Activated gamma-delta T cell (primary cell): ENCODE results near the gene ANXA6.

ENCODE experiments used
- DNase-seq: peaks from one replicate; lab custom pipeline; 2025; lab: John Stamatoyannopoulos, UW

The ANXA6 gene

GRCh38 chr5:151128817-151129216 is 28.8 kb downstream of the ANXA6 start:
- DNase-seq, result no peak

- DNase-seq, result no peak
These were observed 29.7 kb downstream of the ANXA6 start for GRCh38 chr5:151127926-151128325.

- peak; percentile 21 for DNase-seq
These were observed 31.4 kb downstream of the ANXA6 start for GRCh38 chr5:151126199-151126645.

DNA sequence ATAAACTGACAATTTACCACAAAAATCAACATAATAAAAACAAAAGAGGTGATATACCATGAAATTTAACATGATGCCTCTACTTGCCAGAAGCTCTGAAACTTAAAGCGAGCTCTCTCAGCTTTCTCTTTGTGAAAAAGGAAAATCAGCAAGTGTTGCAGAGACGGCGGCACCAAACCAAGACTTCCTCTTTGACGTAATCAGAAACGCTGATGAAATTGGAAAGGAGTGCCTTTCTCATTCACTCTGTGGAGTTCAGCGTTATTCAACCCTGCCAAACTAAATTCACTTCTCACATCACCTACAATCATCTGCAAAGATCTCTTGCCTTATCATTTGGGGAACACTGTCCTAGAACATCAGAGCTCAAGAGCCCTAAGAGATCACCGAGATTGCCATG is 32.2 kb downstream of the ANXA6 start:
- DNase-seq, result no peak

DNA sequence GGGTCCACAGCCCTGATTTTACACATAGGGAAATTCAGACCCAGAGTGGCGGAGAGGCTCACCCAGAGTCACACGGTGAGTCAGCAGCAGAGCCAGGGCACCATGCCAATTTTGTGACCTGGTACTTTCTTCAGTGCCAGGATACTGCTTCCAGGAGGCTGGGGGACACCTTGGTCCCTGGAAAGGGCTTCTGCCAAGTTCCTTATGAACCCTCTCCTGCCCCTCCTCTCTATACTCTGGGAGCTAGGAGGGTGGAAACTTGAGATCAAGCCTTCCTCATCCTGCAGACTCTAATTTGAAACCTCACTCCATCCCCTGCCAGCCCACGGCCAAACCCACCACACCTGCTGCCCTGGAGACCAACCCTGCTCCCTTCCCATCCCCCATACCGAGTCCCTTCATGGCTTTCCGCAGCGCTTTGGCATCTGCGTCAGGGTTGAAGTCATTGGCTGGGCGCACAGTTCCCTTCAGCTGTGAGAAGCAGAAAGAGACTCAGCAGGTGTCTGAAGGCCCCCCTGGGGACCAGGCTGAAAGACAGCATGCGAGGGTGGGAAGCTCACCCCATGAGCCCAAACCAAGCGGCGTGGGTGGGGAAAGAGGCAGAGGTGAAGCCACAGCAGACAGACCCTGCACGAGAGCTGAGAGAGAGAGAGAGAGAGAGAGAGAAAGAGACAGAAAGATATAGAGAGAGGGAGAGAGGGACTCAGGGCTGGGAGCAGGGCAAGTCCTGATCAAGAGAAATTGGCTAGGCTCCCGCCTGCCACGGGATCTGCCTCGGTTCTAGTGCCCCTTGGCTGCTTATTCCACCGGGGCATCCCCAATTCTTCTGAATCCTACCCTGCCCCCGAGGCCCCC is 33.5 kb downstream of the ANXA6 start:
- DNase-seq, result no peak

GRCh38 chr5:151122828-151123227 is 34.8 kb downstream of the ANXA6 start:
- DNase-seq, result no peak

DNA sequence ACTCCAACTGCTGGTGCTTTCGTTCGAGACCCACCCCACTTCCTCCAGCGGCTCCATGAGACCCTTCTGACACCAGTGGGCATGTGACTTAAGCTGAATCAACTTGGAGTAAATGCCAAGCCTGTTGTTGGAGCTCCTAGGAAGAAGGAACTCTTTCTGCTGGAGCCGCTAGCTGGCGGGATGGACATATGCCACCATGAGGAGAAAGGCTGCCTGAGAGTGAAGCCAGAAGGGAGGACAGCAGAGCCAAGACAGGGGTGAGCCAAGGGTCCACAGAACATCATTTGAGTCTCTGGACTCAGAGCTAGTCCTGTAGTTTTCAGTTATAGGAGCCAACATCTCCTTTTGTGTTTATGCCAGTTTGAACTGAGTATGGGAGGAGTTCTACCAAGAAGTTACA is 35.9 kb downstream of the ANXA6 start:
- no peak for DNase-seq

DNA sequence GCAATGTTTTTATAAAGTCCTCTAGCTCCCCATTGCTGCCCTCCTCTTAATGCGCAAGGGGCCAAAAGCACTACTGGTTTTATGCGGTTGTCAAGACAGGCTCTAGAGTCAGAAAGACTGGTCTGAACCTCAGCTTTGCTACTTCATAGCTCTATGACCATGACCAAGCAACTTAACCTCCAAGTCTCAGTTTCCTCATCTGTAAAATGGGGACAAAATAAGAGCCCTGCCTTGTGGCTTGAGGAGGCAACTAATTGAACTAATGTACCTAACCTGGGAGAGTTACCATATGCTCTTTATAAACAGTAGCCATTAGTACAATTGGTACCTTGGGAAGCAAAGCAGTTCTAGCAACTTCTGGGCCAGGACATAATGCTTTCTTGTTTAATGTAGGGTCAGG is 36.5 kb downstream of the ANXA6 start:
- no peak for DNase-seq

GRCh38 chr5:151118913-151119575 is 38.5 kb downstream of the ANXA6 start:
- no peak for DNase-seq

DNA sequence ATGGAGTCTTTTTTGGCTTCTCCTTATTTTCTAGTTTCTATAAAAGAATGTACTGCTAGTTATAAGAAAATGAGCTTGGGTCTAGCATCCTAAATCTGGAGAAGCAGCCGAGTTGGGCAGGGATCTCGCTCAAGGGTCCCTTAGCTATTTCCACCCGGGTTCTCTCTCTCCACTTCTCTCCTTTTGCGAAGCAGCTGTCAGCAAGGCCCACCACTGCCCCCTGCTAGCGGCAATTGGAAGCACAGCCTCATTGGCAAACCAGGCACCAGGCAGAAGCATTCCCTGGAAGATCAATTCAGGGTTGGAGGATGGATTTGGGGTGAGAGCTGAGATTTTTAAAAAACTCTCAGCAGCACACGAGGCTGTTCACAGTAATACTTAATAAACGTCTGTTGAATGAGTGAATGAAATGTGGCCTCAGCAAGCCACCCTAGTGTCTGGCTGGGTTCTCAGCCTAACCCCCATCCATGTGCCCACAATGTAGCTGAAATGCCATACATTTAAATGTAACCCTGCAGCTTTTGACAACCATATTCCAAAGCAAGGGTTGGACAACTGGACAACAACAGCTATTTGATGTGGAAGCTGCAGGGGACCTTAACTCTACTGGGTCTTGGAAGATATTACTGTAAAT is 42.2 kb downstream of the ANXA6 start:
- peak; percentile 12 for DNase-seq

- no peak for DNase-seq
These were observed 43.9 kb downstream of the ANXA6 start for GRCh38 chr5:151113651-151114050.

- no peak for DNase-seq
These were observed 46.6 kb downstream of the ANXA6 start for GRCh38 chr5:151110992-151111391.

DNA sequence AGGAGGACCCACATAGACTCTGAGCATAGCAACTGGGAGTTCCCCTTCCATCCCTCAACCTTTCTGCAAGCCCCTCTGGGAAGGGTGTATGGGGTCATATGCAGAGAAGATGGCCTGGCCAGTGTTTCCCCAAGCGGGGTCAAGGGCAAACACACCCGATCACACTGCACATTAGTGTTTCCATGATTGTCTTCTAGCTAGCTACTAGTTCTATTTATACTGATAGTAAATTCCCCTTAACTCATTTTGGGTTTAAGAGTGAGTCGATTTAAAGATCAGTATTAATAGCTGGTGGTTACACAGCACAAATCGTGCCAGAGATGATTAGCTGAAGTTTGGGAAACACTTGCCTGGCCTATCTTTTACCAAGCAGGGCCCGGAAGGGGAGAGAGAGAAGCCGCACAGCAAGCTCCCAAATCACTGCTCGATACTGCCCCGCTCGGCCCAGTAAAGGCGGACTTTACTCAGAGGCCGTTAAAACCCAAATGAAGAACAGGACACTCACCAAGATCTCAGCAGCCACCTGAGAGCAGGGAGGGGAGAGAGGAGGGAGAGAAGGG is 47.4 kb downstream of the ANXA6 start:
- DNase-seq, result no peak

- DNase-seq, result no peak
These were observed 49.0 kb downstream of the ANXA6 start for GRCh38 chr5:151108566-151108965.

- DNase-seq, result no peak
These were observed 49.6 kb downstream of the ANXA6 start for GRCh38 chr5:151107738-151108520.

- no peak for DNase-seq
These were observed 50.5 kb downstream of the ANXA6 start for GRCh38 chr5:151107084-151107483.

DNA sequence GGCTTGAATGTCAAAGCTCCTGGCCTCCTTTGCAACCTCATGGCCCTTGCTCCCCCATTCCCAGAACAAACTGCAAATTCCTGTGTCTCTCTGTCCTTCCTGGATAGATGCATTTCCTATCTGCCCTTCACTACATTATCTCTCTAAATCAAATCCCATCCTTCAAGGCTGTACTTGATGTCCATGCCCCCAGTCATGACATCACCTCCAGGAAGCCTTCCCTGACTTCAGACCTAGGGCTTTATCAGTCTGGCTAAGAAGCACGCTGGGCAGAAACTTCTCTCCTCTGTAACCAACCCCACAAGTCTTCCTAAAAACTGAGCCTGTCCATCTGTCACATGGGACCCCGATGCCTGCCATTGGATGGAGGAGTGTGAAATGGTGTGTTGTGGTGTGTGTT is 51.1 kb downstream of the ANXA6 start:
- DNase-seq, result no peak

GRCh38 chr5:151106043-151106442 is 51.5 kb downstream of the ANXA6 start:
- no peak for DNase-seq

GRCh38 chr5:151105561-151105960 is 52.0 kb downstream of the ANXA6 start:
- no peak for DNase-seq

- no peak for DNase-seq
These were observed 52.8 kb downstream of the ANXA6 start for GRCh38 chr5:151104795-151105194.

DNA sequence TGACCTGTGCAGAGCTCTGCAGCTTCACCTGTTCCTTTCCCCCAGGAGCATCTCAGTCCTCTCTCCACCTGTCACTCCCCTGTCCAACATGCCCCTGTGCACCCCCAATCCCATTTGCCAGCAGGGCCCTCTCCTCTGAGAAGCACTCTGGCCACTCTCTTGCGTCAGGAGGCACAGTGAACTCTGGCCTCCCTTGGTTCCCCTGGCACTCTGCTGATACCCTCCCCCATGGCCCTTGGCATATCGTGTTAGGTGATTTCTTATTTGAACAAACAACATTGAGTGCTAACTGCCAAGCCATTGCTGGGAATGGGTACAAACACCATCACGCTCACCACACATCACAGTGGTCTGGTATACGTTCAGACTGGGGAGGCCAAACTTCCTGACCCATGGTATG is 55.8 kb downstream of the ANXA6 start:
- no peak for DNase-seq

GRCh38 chr5:151101151-151101550 is 56.4 kb downstream of the ANXA6 start:
- DNase-seq, result no peak
